NB4 (cell line): ENCODE results near the gene METTL5.

Experiments used
- DNase-seq: peaks from one replicate; pipeline ENCODE4 v3.0.0; 2010; ENCODE audit warnings: low read depth
- H3K4me3 ChIP-seq: one replicate; pipeline ENCODE4 v1.5.1; 2011; ENCODE audit warnings: mild to moderate bottlenecking, low read depth, low read length, moderate library complexity
- CTCF ChIP-seq: IDR thresholded peaks from one replicate; pipeline ENCODE4 v1.5.1; 2012; ENCODE audit warnings: low read depth, low read length
- MAX ChIP-seq: IDR thresholded peaks from 2 replicates; pipeline ENCODE4 v1.6.1; 2011; ENCODE audit warnings: low read depth, low read length
- MYC ChIP-seq: IDR thresholded peaks from 2 replicates; pipeline ENCODE4 v1.6.1; 2011; ENCODE audit warnings: low read depth, low read length
- POLR2A ChIP-seq: IDR thresholded peaks from 2 replicates; pipeline ENCODE4 v1.6.1; 2011; ENCODE audit warnings: mild to moderate bottlenecking; ENCODE audit not compliant: insufficient read length; ENCODE audit errors: extremely low read depth

METTL5 gene

GRCh38 chr2:169838743-169839489 lies 14.2 kb upstream of the METTL5 start:
- TF ChIP-seq MAX, result no peak
- TF ChIP-seq POLR2A, result no peak
- no peak for TF ChIP-seq CTCF
- TF ChIP-seq MYC, result no peak
- no peak overlapping the region for H3K4me3 ChIP-seq

GRCh38 chr2:169834401-169834800 lies 9.7 kb upstream of the METTL5 start:
- DNase-seq, result no peak
- no peak overlapping the region for H3K4me3 ChIP-seq
- TF ChIP-seq POLR2A (no peak), MYC (no peak), CTCF (no peak), MAX (no peak)

More at GRCh38 chr2:169838743-169839489, 14.2 kb upstream of the METTL5 start:
- DNase-seq, result no peak

- peak; percentile 55; the same call in 1 of the 2 replicates for TF ChIP-seq MAX
- TF ChIP-seq MYC, result no peak
- TF ChIP-seq CTCF, result no peak
- TF ChIP-seq POLR2A, result no peak
- peak overlapping the region; percentile 83 for H3K4me3 ChIP-seq
- peak; percentile 72 for DNase-seq
These were observed 3.6 kb upstream of the METTL5 start for GRCh38 chr2:169828141-169828811.

- no peak for TF ChIP-seq MYC
- peak; percentile 71 for TF ChIP-seq POLR2A
- no peak for TF ChIP-seq CTCF
- TF ChIP-seq MAX, result no peak; the same call in 1 of the 2 replicates
- H3K4me3 ChIP-seq, result peak within 1 kb of the TSS; percentile 83
- peak; percentile 95 for DNase-seq
These were observed 2.8 kb upstream of the METTL5 start, which contains the start of gene UBR3 for GRCh38 chr2:169827272-169828140. TSS of gene UBR3 (plus strand) at chr2:169827454. CDS start at chr2:169827508, 54 bp downstream.

- peak overlapping the region; percentile 99 for H3K4me3 ChIP-seq
- no peak for DNase-seq
- TF ChIP-seq MAX, result no peak
- 0 out of 2 replicates have a peak, but pooled peaks have one; percentile 19 for TF ChIP-seq MYC
These were observed 721 bp downstream of the METTL5 start for GRCh38 chr2:169823996-169824372.
